A673 (cell line): ENCODE results near the gene NF1. TPM values are rescaled to one million over a fixed set of nuclear protein-coding genes. Genes with fewer than 3 reads are reported as not detected.

Experiments
- BruUV-seq: library from RNA; stranded (reverse); fragments of 400-500 nt; replicated peaks from 2 replicates; lab custom pipeline; 2021; lab: Mats Ljungman, UMichigan
- CTCF ChIA-PET: fragments of 300-600 bp; sonication (Branson Sonifier 250); formaldehyde crosslinking; loops from one replicate; lab custom pipeline; 2022; ENCODE audit warnings: antibody characterized with exemption; lab: Charles Lee
- POLR2A ChIA-PET: fragments of 300-600 bp; sonication (Branson Sonifier 250); formaldehyde crosslinking; loops from one replicate; lab custom pipeline; 2022; ENCODE audit warnings: antibody characterized with exemption; ENCODE audit not compliant: low non-redundant PET; lab: Charles Lee
- DNase-seq: peaks from one replicate; pipeline ENCODE4 v3.0.0-alpha.2; 2015; ENCODE audit warnings: low spot score
- H3K27ac ChIP-seq: fragments of 200-600 bp; sonication (generic); 2 replicates; pipeline ENCODE4 v1.5.1; 2016; ENCODE audit warnings: mixed run types, low read depth, mild to moderate bottlenecking, mixed read lengths, antibody characterized with exemption, low read length; ENCODE audit not compliant: poor library complexity, severe bottlenecking
- H3K27me3 ChIP-seq: fragments of 200-600 bp; sonication (generic); replicated peaks from 2 replicates; pipeline ENCODE4 v1.6.1; 2017; ENCODE audit warnings: mixed run types, low read depth, mild to moderate bottlenecking, mixed read lengths, antibody characterized with exemption, low read length; ENCODE audit not compliant: insufficient read depth, poor library complexity
- H3K36me3 ChIP-seq: fragments of 200-600 bp; sonication (generic); 2 replicates; pipeline ENCODE4 v1.6.1; 2016; ENCODE audit warnings: mixed run types, mild to moderate bottlenecking, mixed read lengths, antibody characterized with exemption, low read length; ENCODE audit not compliant: insufficient read depth, poor library complexity, severe bottlenecking
- H3K4me1 ChIP-seq: fragments of 200-600 bp; sonication (generic); 2 replicates; pipeline ENCODE4 v1.6.1; 2017; ENCODE audit warnings: mixed run types, mild to moderate bottlenecking, mixed read lengths, antibody characterized with exemption, low read length; ENCODE audit not compliant: insufficient read depth, poor library complexity, severe bottlenecking
- H3K4me3 ChIP-seq: fragments of 200-600 bp; sonication (generic); 2 replicates; pipeline ENCODE4 v1.5.1; 2016; ENCODE audit warnings: low read depth, mixed run types, mild to moderate bottlenecking, mixed read lengths, low read length; ENCODE audit not compliant: poor library complexity, severe bottlenecking
- H3K9me3 ChIP-seq: fragments of 200-600 bp; sonication (generic); 2 replicates; pipeline ENCODE4 v1.6.1; 2016; ENCODE audit warnings: mixed run types, low read depth, mild to moderate bottlenecking, mixed read lengths, antibody characterized with exemption, low read length; ENCODE audit not compliant: poor library complexity, severe bottlenecking
- EZH2 ChIP-seq: fragments of 200-600 bp; sonication (generic); IDR thresholded peaks from 2 replicates; pipeline ENCODE4 v1.6.1; 2017; ENCODE audit warnings: borderline replicate concordance, low read depth, mild to moderate bottlenecking, mixed read lengths, antibody characterized with exemption, low read length; ENCODE audit not compliant: poor library complexity, severe bottlenecking
- intact Hi-C: fragments of 100-400 bp; cut with micrococcal nuclease; formaldehyde crosslinking; loops from one replicate; pipeline ENCODE4 v1.10.0; 2022; ENCODE audit not compliant: unreplicated experiment
- total RNA-seq: library from RNA; stranded (reverse); gene quantifications from 2 replicates; pipeline ENCODE4 v1.2.3, GENCODE V29; 2021
- TF ChIP-seq, protein P1 (sequence below): fragments of 300-800, 200-600 bp; sonication (generic); conservative IDR thresholded peaks from 2 replicates; pipeline ENCODE4 v1.5.1; 2017; ENCODE audit warnings: low read depth, mild to moderate bottlenecking, antibody characterized with exemption, low read length, moderate library complexity, mixed read lengths

NF1 gene
- total RNA-seq, 1 experiment from 2014 or later, result 32.1 TPM

GRCh38 chr17:31416503-31416923, 321.7 kb downstream of the NF1 start:
- no peak for DNase-seq
- CTCF ChIA-PET, result no interaction called here
- Histone ChIP-seq H3K27me3 (no peaks in the 10 kb centered on the region), H3K9me3 (no peaks in the 10 kb centered on the region), H3K36me3 (no peaks in the 10 kb centered on the region), H3K27ac (no peak overlapping the region), H3K4me1 (no peaks in the 10 kb centered on the region), H3K4me3 (no peak overlapping the region)
- BruUV-seq, result no TSS peak
- TF ChIP-seq, protein P1, sequence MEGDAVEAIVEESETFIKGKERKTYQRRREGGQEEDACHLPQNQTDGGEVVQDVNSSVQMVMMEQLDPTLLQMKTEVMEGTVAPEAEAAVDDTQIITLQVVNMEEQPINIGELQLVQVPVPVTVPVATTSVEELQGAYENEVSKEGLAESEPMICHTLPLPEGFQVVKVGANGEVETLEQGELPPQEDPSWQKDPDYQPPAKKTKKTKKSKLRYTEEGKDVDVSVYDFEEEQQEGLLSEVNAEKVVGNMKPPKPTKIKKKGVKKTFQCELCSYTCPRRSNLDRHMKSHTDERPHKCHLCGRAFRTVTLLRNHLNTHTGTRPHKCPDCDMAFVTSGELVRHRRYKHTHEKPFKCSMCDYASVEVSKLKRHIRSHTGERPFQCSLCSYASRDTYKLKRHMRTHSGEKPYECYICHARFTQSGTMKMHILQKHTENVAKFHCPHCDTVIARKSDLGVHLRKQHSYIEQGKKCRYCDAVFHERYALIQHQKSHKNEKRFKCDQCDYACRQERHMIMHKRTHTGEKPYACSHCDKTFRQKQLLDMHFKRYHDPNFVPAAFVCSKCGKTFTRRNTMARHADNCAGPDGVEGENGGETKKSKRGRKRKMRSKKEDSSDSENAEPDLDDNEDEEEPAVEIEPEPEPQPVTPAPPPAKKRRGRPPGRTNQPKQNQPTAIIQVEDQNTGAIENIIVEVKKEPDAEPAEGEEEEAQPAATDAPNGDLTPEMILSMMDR, result no peak
- no peak for TF ChIP-seq EZH2
- POLR2A ChIA-PET, result no interaction called here
- intact Hi-C loops, result no loop called here

GRCh38 chr17:31417051-31417792, 322.4 kb downstream of the NF1 start:
- ChIA-PET POLR2A (no interaction called here), CTCF (no interaction called here)
- no peaks in the 10 kb centered on the region for H3K36me3 ChIP-seq
- no peak overlapping the region for H3K27ac ChIP-seq
- no TSS peak for BruUV-seq
- no peaks in the 10 kb centered on the region for H3K9me3 ChIP-seq
- no peak for TF ChIP-seq EZH2
- TF ChIP-seq, protein P1, result no peak
- DNase-seq, result no peak
- no peaks in the 10 kb centered on the region for H3K27me3 ChIP-seq
- H3K4me3 ChIP-seq, result no peak overlapping the region
- intact Hi-C loops, result no loop called here
- H3K4me1 ChIP-seq, result no peaks in the 10 kb centered on the region

- H3K4me1 ChIP-seq, result no peaks in the 10 kb centered on the region
- ChIA-PET CTCF (no interaction called here), POLR2A (no interaction called here)
- no peak overlapping the region for H3K27ac ChIP-seq
- no TSS peak for BruUV-seq
- no peak for TF ChIP-seq EZH2
- TF ChIP-seq, protein P1, result no peak
- H3K9me3 ChIP-seq, result no peaks in the 10 kb centered on the region
- no peaks in the 10 kb centered on the region for H3K36me3 ChIP-seq
- DNase-seq, result no peak
- no peaks in the 10 kb centered on the region for H3K27me3 ChIP-seq
- no peak overlapping the region for H3K4me3 ChIP-seq
- intact Hi-C loops, result no loop called here
Observed at GRCh38 chr17:31418773-31419350, 324.1 kb downstream of the NF1 start.
